MM.1S (cell line): ENCODE measurements around the gene MYH11.
"Not testable (repeated sequence)": the region's sequence is repeated elsewhere in the genome, so short reads cannot be mapped to it uniquely, and the experiment has no call there.

ENCODE experiments used
- DNase-seq: peaks from one replicate; pipeline ENCODE4 v3.0.0-alpha.2; 2015
- H2AFZ ChIP-seq: fragments of 300-600 bp; sonication (generic); 2 replicates; pipeline ENCODE4 v1.6.0; 2016; ENCODE audit warnings: antibody characterized with exemption, low read length
- H3F3A ChIP-seq: fragments of 300-600 bp; sonication (generic); 2 replicates; pipeline ENCODE4 v1.6.1; 2016; ENCODE audit warnings: mild to moderate bottlenecking, antibody characterized with exemption, low read length, moderate library complexity, mixed read lengths; ENCODE audit not compliant: insufficient read depth
- H3K27ac ChIP-seq: fragments of 300-600 bp; sonication (generic); 2 replicates; pipeline ENCODE4 v1.5.1; 2016; ENCODE audit warnings: mild to moderate bottlenecking, low read length
- H3K27me3 ChIP-seq: fragments of 300-600 bp; sonication (generic); replicated peaks from 2 replicates; pipeline ENCODE4 v1.6.0; 2016; ENCODE audit warnings: low read length; ENCODE audit not compliant: insufficient read depth
- H3K36me3 ChIP-seq: fragments of 300-600 bp; sonication (generic); replicated peaks from 2 replicates; pipeline ENCODE4 v1.6.1; 2016; ENCODE audit warnings: mild to moderate bottlenecking, low read length, mixed read lengths; ENCODE audit not compliant: insufficient read depth
- H3K4me1 ChIP-seq: fragments of 300-600 bp; sonication (generic); 2 replicates; pipeline ENCODE4 v1.6.1; 2016; ENCODE audit warnings: low read length, mixed read lengths
- H3K4me2 ChIP-seq: fragments of 300-600 bp; sonication (generic); 2 replicates; pipeline ENCODE4 v1.6.0; 2016; ENCODE audit warnings: low read depth, low read length
- H3K4me3 ChIP-seq: fragments of 300-600 bp; sonication (generic); 2 replicates; pipeline ENCODE4 v1.5.1; 2016; ENCODE audit warnings: low read length, mixed read lengths
- H3K79me2 ChIP-seq: fragments of 300-600 bp; sonication (generic); 2 replicates; pipeline ENCODE4 v1.6.1; 2016; ENCODE audit warnings: mixed run types, low read length, mixed read lengths
- H3K9ac ChIP-seq: fragments of 300-600 bp; sonication (generic); 2 replicates; pipeline ENCODE4 v1.6.1; 2016; ENCODE audit warnings: low read length, mixed read lengths
- H3K9me2 ChIP-seq: fragments of 300-600 bp; sonication (generic); replicated peaks from 2 replicates; pipeline ENCODE4 v1.6.1; 2016; ENCODE audit warnings: mild to moderate bottlenecking, low read length, mixed read lengths; ENCODE audit not compliant: insufficient read depth
- H3K9me3 ChIP-seq: fragments of 300-600 bp; sonication (generic); replicated peaks from 2 replicates; pipeline ENCODE4 v1.6.1; 2016; ENCODE audit warnings: mild to moderate bottlenecking, low read length, mixed read lengths; ENCODE audit not compliant: insufficient read depth
- H4K20me1 ChIP-seq: fragments of 300-600 bp; sonication (generic); 2 replicates; pipeline ENCODE4 v1.6.1; 2016; ENCODE audit warnings: mild to moderate bottlenecking, low read length, moderate library complexity, mixed read lengths; ENCODE audit not compliant: insufficient read depth
- CTCF ChIP-seq: fragments of 300-600 bp; sonication (generic); IDR thresholded peaks from 2 replicates; pipeline ENCODE4 v1.5.1; 2016; ENCODE audit warnings: antibody characterized with exemption, low read length, mixed read lengths
- EZH2 ChIP-seq: fragments of 300-600 bp; sonication (generic); optimal IDR thresholded peaks from 2 replicates; pipeline ENCODE3; 2017; ENCODE audit warnings: low read depth, mild to moderate bottlenecking, antibody characterized with exemption, low read length, mixed read lengths
- EZH2phosphoT487 ChIP-seq: fragments of 300-600 bp; sonication (generic); IDR thresholded peaks from 2 replicates; pipeline ENCODE4 v1.6.1; 2018; ENCODE audit warnings: antibody characterized with exemption, low read length

Gene MYH11

DNA sequence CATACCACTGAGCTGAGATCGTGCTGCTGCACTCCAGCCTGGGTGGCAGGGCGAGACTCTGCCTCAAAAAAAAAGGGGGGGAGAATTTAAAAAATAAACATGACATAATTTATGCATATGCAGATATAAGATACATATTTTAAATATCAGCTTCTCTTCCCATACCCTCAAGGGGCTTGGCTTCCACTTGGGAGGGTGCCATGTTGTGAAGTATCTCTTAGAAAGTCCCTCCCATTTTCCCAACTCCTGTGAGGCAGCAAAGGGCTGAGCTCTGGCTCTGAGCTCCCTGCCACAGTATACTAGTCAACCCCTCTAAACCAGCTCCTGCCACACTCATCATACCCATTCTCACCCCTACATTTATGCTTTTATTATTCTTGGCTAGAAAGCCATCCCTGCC, 39.4 kb downstream of the MYH11 start:
- Histone ChIP-seq H3K9ac (no peak overlapping the region), H4K20me1 (no peaks in the 10 kb centered on the region), H3K27me3 (no peaks in the 10 kb centered on the region; the same call in 1 of the 2 replicates), H3K9me2 (no peaks in the 10 kb centered on the region), H3K27ac (no peak overlapping the region), H2AFZ (no peak overlapping the region), H3K36me3 (no peaks in the 10 kb centered on the region), H3K4me2 (no peak overlapping the region), H3K4me3 (no peak overlapping the region), H3K4me1 (no peaks in the 10 kb centered on the region), H3K79me2 (no peaks in the 10 kb centered on the region), H3K9me3 (no peaks in the 10 kb centered on the region), H3F3A (no peaks in the 10 kb centered on the region; the same call in 1 of the 2 replicates)
- no peak for TF ChIP-seq CTCF
- TF ChIP-seq EZH2phosphoT487, result no peak
- TF ChIP-seq EZH2, result no peak
- DNase-seq, result no peak

DNA sequence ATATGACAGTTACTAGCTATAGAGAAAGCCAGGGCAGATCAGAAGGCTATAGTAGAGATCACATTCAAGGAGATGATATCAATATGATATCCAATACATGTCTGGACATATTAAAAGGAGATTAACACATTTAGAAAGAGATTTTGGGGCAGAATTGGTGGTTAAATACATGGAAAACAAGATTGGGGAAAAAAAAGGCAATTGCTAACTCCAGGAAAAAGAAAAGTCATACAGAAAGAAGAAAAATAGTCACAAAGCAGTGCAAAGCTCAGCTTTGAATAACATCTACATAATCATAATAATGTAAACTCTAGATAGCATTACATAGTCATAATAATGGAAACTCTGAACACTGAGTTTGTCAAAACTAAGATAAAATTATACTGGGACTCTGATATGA, 40.6 kb downstream of the MYH11 start:
- Histone ChIP-seq H3K79me2 (no peaks in the 10 kb centered on the region), H3K9me3 (no peaks in the 10 kb centered on the region), H3K4me3 (no peak overlapping the region), H3K27me3 (no peaks in the 10 kb centered on the region; the same call in 1 of the 2 replicates), H3K4me2 (no peak overlapping the region), H4K20me1 (no peaks in the 10 kb centered on the region), H3F3A (no peaks in the 10 kb centered on the region; the same call in 1 of the 2 replicates), H3K9ac (no peak overlapping the region), H3K27ac (no peak overlapping the region), H3K9me2 (no peaks in the 10 kb centered on the region), H3K36me3 (no peaks in the 10 kb centered on the region), H3K4me1 (no peaks in the 10 kb centered on the region), H2AFZ (no peak overlapping the region)
- no peak for DNase-seq
- TF ChIP-seq CTCF (no peak), EZH2phosphoT487 (no peak), EZH2 (no peak)

GRCh38 chr16:15812401-15812750, 44.5 kb downstream of the MYH11 start:
- H3K9ac ChIP-seq, H3K4me2 ChIP-seq, H3K79me2 ChIP-seq, H3F3A ChIP-seq, H3K4me3 ChIP-seq, H3K4me1 ChIP-seq, H3K27me3 ChIP-seq, H3K36me3 ChIP-seq, H3K9me2 ChIP-seq, H2AFZ ChIP-seq, H3K9me3 ChIP-seq, H4K20me1 ChIP-seq, H3K27ac ChIP-seq, DNase-seq: not testable (repeated sequence)

- no peaks in the 10 kb centered on the region; the same call in 1 of the 2 replicates for H3K27me3 ChIP-seq
- H3K27ac ChIP-seq, result no peak overlapping the region
- no peak for DNase-seq
- H3F3A ChIP-seq, result no peaks in the 10 kb centered on the region; the same call in 1 of the 2 replicates
- no peaks in the 10 kb centered on the region for H3K9me3 ChIP-seq
- H3K4me3 ChIP-seq, result no peak overlapping the region
- H2AFZ ChIP-seq, result no peak overlapping the region
- H3K4me2 ChIP-seq, result no peak overlapping the region
- H3K9me2 ChIP-seq, result no peaks in the 10 kb centered on the region
- H3K4me1 ChIP-seq, result no peaks in the 10 kb centered on the region
- H3K36me3 ChIP-seq, result no peaks in the 10 kb centered on the region
- no peak for TF ChIP-seq EZH2phosphoT487
- no peak for TF ChIP-seq EZH2
- no peak for TF ChIP-seq CTCF
- H4K20me1 ChIP-seq, result no peaks in the 10 kb centered on the region
- H3K9ac ChIP-seq, result no peak overlapping the region
- no peaks in the 10 kb centered on the region for H3K79me2 ChIP-seq
These were observed 45.1 kb downstream of the MYH11 start for GRCh38 chr16:15811481-15812400.
